Cardiac muscle cell (in vitro differentiated cells and primary cell): ENCODE results near the gene TM9SF4. TPM values are rescaled to one million over a fixed set of nuclear protein-coding genes. Genes with fewer than 3 reads are reported as not detected.

Experiments used
- DNase-seq, 2 donors: peaks; one replicate each; pipeline versions ENCODE4 v3.0.0 to v3.0.0-alpha.2; 2010 to 2017; ENCODE audit warnings: low read depth in 1 of 2, low spot score in 1 of 2
- H3K27ac ChIP-seq: fragments of 200-600 bp; sonication (generic); 2 replicates; pipeline ENCODE4 v1.5.1; 2016
- H3K27me3 ChIP-seq: fragments of 200-600 bp; sonication (generic); 2 replicates; pipeline ENCODE4 v1.6.0; 2016; ENCODE audit warnings: control low read depth
- H3K36me3 ChIP-seq: fragments of 200-600 bp; sonication (generic); 2 replicates; pipeline ENCODE4 v1.5.1; 2016; ENCODE audit warnings: control low read depth
- H3K4me1 ChIP-seq: fragments of 200-600 bp; sonication (generic); 2 replicates; pipeline ENCODE4 v1.8.1; 2017; ENCODE audit warnings: low read depth, mild to moderate bottlenecking, mixed run types
- H3K4me3 ChIP-seq: fragments of 200-600 bp; sonication (generic); 2 replicates; pipeline ENCODE4 v1.5.1; 2016; ENCODE audit warnings: mild to moderate bottlenecking
- H3K9me3 ChIP-seq: fragments of 200-600 bp; sonication (generic); 2 replicates; pipeline ENCODE4 v1.5.1; 2017; ENCODE audit warnings: low read depth, mild to moderate bottlenecking, control low read depth
- CTCF ChIP-seq: IDR thresholded peaks from 2 replicates; pipeline ENCODE4 v1.5.1; 2012; ENCODE audit warnings: low read depth, mild to moderate bottlenecking, low read length
- polyA plus RNA-seq: library from polyadenylated mRNA; unstranded; fragments of >200 nt; fragmentation: Nextera tagmentation; extraction: Ambion mirVana; gene quantifications from 2 replicates; pipeline ENCODE4 v1.2.1, GENCODE V29; 2016
- total RNA-seq: library from RNA; depleted of rRNA; stranded (reverse); fragments of >200 nt; gene quantifications from 2 replicates; pipeline ENCODE4 v1.2.3, GENCODE V29; 2016

The TM9SF4 gene
- total and polyA plus RNA-seq, 2 experiments from 2014 or later = 52.5 to 54.6 TPM

- Histone ChIP-seq H3K9me3 (no peaks in the 10 kb centered on the region), H3K27me3 (no peaks in the 10 kb centered on the region), H3K4me3 (no peak overlapping the region), H3K36me3 (peaks cover 27% of the 10 kb centered on the region), H3K27ac (peak overlapping the region; percentile 10), H3K4me1 (no peaks in the 10 kb centered on the region)
- no peak for DNase-seq
- no peak for TF ChIP-seq CTCF
Measured at GRCh38 chr20:32135983-32136515, 26.5 kb downstream of the TM9SF4 start.

GRCh38 chr20:32138921-32139320 is 29.4 kb downstream of the TM9SF4 start:
- no peak for DNase-seq
- Histone ChIP-seq H3K27me3 (no peaks in the 10 kb centered on the region), H3K4me3 (no peak overlapping the region), H3K27ac (no peak overlapping the region), H3K9me3 (no peaks in the 10 kb centered on the region), H3K36me3 (peaks cover 47% of the 10 kb centered on the region), H3K4me1 (no peaks in the 10 kb centered on the region)
- TF ChIP-seq CTCF = no peak

- no peak for TF ChIP-seq CTCF
- DNase-seq = no peak
Measured at GRCh38 chr20:32139947-32140346, 30.4 kb downstream of the TM9SF4 start.

GRCh38 chr20:32140603-32141002 is 31.1 kb downstream of the TM9SF4 start:
- Histone ChIP-seq H3K4me1 (no peaks in the 10 kb centered on the region), H3K36me3 (peaks cover 62% of the 10 kb centered on the region), H3K4me3 (no peak overlapping the region), H3K9me3 (no peaks in the 10 kb centered on the region), H3K27ac (no peak overlapping the region), H3K27me3 (no peaks in the 10 kb centered on the region)
- no peak for DNase-seq
- TF ChIP-seq CTCF = no peak

More at GRCh38 chr20:32139947-32140346, 30.4 kb downstream of the TM9SF4 start:
- H3K4me1 ChIP-seq = no peaks in the 10 kb centered on the region
- no peak overlapping the region for H3K27ac ChIP-seq
- no peaks in the 10 kb centered on the region for H3K9me3 ChIP-seq
- no peaks in the 10 kb centered on the region for H3K27me3 ChIP-seq
- H3K4me3 ChIP-seq = no peak overlapping the region
- peaks cover 56% of the 10 kb centered on the region for H3K36me3 ChIP-seq

- Histone ChIP-seq H3K9me3 (no peaks in the 10 kb centered on the region), H3K36me3 (peaks cover 55% of the 10 kb centered on the region), H3K4me1 (no peaks in the 10 kb centered on the region), H3K4me3 (no peak overlapping the region), H3K27ac (no peak overlapping the region), H3K27me3 (no peaks in the 10 kb centered on the region)
- DNase-seq = no peak
- no peak for TF ChIP-seq CTCF
Measured at GRCh38 chr20:32141465-32141980, 32.0 kb downstream of the TM9SF4 start.
